Coronary artery (tissue), 2 donors: Measurements from ENCODE around the gene CCDC82.

Experiments
- DNase-seq: peaks from one replicate; pipeline ENCODE4 v3.0.0-alpha.2; 2017; ENCODE audit warnings: low spot score
- H3K27ac ChIP-seq, 2 donors: fragments of 200-600 bp; sonication (generic); one replicate each; pipeline ENCODE4 v1.5.1; 2016 to 2019
- H3K4me3 ChIP-seq: fragments of 200-600 bp; sonication (generic); 2 replicates; pipeline ENCODE4 v1.5.1; 2016; ENCODE audit warnings: mild to moderate bottlenecking, moderate library complexity
- TF ChIP-seq, protein P1 (sequence below): fragments of 200-600 bp; sonication (generic); IDR thresholded peaks from one replicate; pipeline ENCODE4 v1.5.1; 2019; ENCODE audit warnings: antibody characterized with exemption

Gene CCDC82

DNA sequence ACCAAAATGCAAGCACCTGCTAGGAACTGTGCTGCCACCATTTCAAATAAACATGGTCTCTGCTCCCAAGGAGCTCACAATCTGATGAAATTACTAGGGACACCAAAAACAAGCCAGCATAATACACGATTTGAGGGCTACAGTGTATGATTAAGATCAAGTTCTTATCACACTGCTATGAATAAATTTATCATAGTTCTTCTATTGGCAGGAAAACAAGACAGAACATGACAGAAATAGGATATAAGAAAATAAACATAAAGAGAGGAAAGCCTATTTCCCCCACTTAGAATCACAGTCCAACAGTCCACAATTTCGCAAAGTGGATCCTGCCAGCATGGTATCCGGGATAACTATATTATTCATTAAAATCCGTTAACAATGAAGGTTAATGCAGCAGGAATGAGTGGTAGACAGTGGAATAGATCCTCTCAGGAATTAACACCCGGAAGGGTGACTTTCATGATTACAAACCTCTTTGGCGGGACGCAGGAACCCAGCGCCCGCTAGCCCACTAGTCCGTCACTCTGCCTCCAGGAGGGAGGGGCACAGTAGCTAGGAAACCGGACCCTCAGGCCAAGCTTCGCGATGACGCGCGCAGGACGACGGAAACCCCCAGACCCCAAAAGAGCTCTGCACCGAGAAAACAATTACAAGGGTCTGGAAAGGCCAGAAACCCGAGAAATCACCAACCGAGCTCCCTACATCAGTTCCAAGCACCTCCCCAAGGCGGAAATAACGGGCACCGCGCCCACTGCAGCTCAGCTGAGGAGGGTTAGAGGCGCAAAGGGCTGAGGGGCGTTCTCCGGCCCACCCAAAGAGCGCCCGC lies 607 bp downstream of the CCDC82 start:
- no peak for DNase-seq
- peak overlapping the region; percentile 84 to 95 for H3K27ac ChIP-seq
- H3K4me3 ChIP-seq = peak overlapping the region; percentile 89
- TF ChIP-seq, protein P1, sequence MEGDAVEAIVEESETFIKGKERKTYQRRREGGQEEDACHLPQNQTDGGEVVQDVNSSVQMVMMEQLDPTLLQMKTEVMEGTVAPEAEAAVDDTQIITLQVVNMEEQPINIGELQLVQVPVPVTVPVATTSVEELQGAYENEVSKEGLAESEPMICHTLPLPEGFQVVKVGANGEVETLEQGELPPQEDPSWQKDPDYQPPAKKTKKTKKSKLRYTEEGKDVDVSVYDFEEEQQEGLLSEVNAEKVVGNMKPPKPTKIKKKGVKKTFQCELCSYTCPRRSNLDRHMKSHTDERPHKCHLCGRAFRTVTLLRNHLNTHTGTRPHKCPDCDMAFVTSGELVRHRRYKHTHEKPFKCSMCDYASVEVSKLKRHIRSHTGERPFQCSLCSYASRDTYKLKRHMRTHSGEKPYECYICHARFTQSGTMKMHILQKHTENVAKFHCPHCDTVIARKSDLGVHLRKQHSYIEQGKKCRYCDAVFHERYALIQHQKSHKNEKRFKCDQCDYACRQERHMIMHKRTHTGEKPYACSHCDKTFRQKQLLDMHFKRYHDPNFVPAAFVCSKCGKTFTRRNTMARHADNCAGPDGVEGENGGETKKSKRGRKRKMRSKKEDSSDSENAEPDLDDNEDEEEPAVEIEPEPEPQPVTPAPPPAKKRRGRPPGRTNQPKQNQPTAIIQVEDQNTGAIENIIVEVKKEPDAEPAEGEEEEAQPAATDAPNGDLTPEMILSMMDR = no peak

DNA sequence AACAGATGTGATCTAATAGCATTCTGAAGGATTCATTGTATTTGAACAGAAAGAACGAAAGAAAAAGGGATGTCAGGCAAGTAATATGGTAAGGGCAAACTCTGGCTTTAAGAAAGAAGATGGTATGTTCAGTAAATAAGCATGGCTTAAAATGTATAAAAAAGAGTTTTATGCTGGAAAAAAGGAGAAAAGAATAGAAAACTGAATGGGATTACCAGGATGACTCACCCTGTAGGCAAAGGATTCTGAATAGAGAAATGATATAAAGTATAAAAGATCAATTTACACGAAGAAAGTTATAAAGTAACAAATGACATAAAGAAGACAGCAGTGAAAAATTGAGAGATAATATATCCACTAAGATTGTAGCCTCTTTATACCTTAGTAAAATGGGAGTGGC lies 4.5 kb downstream of the CCDC82 start:
- no peak overlapping the region for H3K4me3 ChIP-seq
- TF ChIP-seq, protein P1 = no peak
- H3K27ac ChIP-seq = no peak overlapping the region
- DNase-seq = no peak

DNA sequence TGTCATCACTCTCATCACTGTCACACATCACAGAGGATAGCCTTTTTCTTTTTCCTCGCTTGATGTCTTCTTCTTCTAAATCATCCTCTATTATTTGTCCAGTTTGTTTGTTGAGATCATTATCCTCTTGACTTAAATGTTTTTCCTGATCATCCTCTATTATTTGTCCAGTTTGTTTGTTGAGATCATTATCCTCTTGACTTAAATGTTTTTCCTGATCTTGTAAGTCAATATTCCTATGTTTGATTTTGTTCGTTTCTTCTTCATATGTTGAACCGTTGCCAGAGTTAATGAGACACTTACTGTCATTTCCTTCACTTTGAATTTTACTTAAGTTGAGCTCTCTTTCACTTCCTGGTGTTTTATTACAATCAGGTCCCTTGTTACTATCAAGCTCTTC lies 5.6 kb downstream of the CCDC82 start:
- DNase-seq = no peak
- H3K4me3 ChIP-seq = no peak overlapping the region
- TF ChIP-seq, protein P1 = no peak
- no peak overlapping the region for H3K27ac ChIP-seq

DNA sequence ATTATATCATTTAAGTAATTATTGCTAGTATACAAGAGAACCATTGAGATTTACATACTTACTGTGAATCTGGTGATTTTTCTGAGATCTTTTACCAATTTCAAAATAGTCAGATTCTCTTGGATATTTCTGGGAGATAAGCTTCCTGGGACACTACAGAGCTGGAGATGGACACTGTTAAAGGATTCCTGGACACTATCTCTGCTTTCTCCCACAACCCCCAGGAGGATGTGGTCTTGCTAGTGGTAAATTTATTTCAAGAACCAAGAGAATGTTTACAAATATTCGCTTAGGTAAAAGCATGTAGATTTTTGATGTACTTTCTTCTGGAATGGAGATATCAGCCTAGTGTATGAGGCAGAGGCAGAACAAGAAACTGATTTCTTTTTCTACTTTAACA lies 12.9 kb downstream of the CCDC82 start:
- H3K27ac ChIP-seq = no peak overlapping the region
- no peak overlapping the region for H3K4me3 ChIP-seq
- DNase-seq = no peak
- TF ChIP-seq, protein P1 = no peak

DNA sequence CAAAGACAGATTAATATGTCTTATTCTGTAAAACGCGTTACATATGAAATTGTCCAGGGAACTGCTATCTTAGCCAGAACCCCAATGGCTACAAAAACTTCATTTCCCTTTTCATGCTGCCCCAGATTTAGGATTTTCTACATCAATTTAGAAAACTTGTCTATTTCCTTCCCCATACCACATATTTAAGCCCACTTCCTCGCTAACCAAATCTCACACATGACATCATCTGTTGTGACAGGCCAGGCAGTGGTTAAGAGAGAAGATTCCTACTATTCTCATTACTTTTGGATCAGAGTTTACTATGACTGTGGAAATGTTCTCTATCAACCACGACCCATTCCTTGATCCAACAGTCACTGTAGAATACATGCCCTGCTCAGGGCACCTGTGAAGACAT lies 15.9 kb downstream of the CCDC82 start:
- Histone ChIP-seq H3K4me3 (no peak overlapping the region), H3K27ac (no peak overlapping the region)
- TF ChIP-seq, protein P1 = no peak
- no peak for DNase-seq

DNA sequence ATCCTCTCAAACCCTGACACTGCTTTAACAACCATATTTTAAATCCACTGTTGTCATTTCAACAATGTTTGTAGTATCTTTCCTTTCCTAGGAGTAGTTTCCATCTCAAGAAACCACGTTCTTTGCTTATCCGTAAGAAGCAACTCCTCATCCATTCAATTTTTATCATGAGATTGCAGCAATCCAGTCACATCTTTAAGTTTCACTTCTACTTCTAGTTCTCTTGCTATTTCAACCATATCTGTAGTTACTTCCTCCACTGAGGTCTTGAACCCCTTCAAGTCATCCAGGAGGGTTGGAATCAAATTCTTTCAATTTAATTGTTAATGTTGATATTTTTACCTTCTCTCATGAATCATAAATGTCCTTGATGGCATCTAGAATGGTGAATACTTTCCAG lies 22.4 kb downstream of the CCDC82 start:
- no peak overlapping the region for H3K4me3 ChIP-seq
- H3K27ac ChIP-seq = no peak overlapping the region
- TF ChIP-seq, protein P1 = no peak
- no peak for DNase-seq

DNA sequence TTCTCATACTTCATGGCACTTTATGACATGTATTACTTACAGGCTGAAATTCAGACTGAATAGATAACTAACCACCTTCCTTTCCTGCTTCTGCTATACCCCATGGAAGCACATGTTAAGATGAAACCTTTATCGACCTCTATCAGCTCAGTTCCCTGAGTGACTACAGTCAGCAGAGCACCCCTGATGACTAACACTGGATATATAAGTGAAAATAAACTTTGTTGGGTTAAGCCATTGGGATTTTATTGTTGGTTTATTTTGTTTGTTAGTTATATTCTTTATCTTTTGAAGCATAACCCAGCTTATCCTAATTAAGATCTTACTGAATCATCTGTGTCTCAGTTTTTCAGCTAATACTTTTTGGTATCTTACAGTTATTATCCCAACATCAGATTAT lies 23.7 kb downstream of the CCDC82 start:
- no peak overlapping the region for H3K4me3 ChIP-seq
- no peak overlapping the region for H3K27ac ChIP-seq
- TF ChIP-seq, protein P1 = no peak
- no peak for DNase-seq
